H9 (cell line): ENCODE data around the gene TMC4. TPM values are rescaled to one million over a fixed set of nuclear protein-coding genes. Genes with fewer than 3 reads are reported as not detected.

Experiments used
- DNase-seq: peaks from one replicate; pipeline ENCODE4 v3.0.0-alpha.2; 2017
- H2AFZ ChIP-seq: one replicate; pipeline ENCODE4 v1.6.1; 2013; ENCODE audit warnings: mild to moderate bottlenecking, low read length, control low read depth, moderate library complexity
- H2AK5ac ChIP-seq: 2 replicates; pipeline ENCODE4 v1.6.1; 2013; ENCODE audit warnings: low read length, control low read depth, mixed read lengths; ENCODE audit not compliant: insufficient read length
- H2BK120ac ChIP-seq: one replicate; pipeline ENCODE4 v1.6.1; 2013; ENCODE audit warnings: low read depth, mild to moderate bottlenecking, low read length, control low read depth, inconsistent platforms; ENCODE audit not compliant: poor library complexity, severe bottlenecking
- H2BK12ac ChIP-seq: 2 replicates; pipeline ENCODE4 v1.6.1; 2013; ENCODE audit warnings: low read length, control low read depth, mixed read lengths, low read depth; ENCODE audit not compliant: insufficient read length
- H2BK15ac ChIP-seq: 2 replicates; pipeline ENCODE4 v1.6.1; 2013; ENCODE audit warnings: low read depth, low read length, control low read depth
- H2BK20ac ChIP-seq: one replicate; pipeline ENCODE4 v1.6.1; 2013; ENCODE audit warnings: low read depth, mild to moderate bottlenecking, low read length, control low read depth, inconsistent platforms; ENCODE audit not compliant: poor library complexity, severe bottlenecking
- H2BK5ac ChIP-seq: 2 replicates; pipeline ENCODE4 v1.6.1; 2013; ENCODE audit warnings: low read length, control low read depth, mixed read lengths; ENCODE audit not compliant: insufficient read length
- H3K14ac ChIP-seq: 2 replicates; pipeline ENCODE4 v1.6.1; 2013; ENCODE audit warnings: low read length, control low read depth; ENCODE audit not compliant: insufficient read depth
- H3K18ac ChIP-seq: 2 replicates; pipeline ENCODE4 v1.6.1; 2013; ENCODE audit warnings: low read depth, mild to moderate bottlenecking, mixed read lengths, low read length, control low read depth; ENCODE audit not compliant: insufficient read length
- H3K23ac ChIP-seq: 2 replicates; pipeline ENCODE4 v1.6.1; 2013; ENCODE audit warnings: low read length, control low read depth, mixed read lengths, low read depth; ENCODE audit not compliant: insufficient read length
- H3K23me2 ChIP-seq: 2 replicates; pipeline ENCODE4 v1.6.1; 2013; ENCODE audit warnings: low read depth, mild to moderate bottlenecking, mixed read lengths, low read length, control low read depth; ENCODE audit not compliant: insufficient read length, poor library complexity, severe bottlenecking
- H3K27ac ChIP-seq: 2 replicates; pipeline ENCODE4 v1.5.1; 2013; ENCODE audit warnings: low read length, control low read depth, mixed read lengths, low read depth; ENCODE audit not compliant: insufficient read length
- H3K27me3 ChIP-seq: 2 replicates; pipeline ENCODE4 v1.6.1; 2013; ENCODE audit warnings: low read length, control low read depth, inconsistent platforms; ENCODE audit not compliant: insufficient read depth
- H3K4ac ChIP-seq: 2 replicates; pipeline ENCODE4 v1.6.1; 2013; ENCODE audit warnings: low read depth, mild to moderate bottlenecking, control low read depth, inconsistent platforms, low read length, moderate library complexity
- H3K4me1 ChIP-seq: 2 replicates; pipeline ENCODE4 v1.6.1; 2013; ENCODE audit warnings: low read length, control low read depth, inconsistent platforms; ENCODE audit not compliant: insufficient read depth
- H3K4me2 ChIP-seq: 2 replicates; pipeline ENCODE4 v1.6.1; 2013; ENCODE audit warnings: low read length, control low read depth, mixed read lengths; ENCODE audit not compliant: insufficient read length, insufficient read depth
- H3K56ac ChIP-seq: 2 replicates; pipeline ENCODE4 v1.6.1; 2013; ENCODE audit warnings: low read depth, mild to moderate bottlenecking, mixed read lengths, low read length, control low read depth; ENCODE audit not compliant: insufficient read length
- H3K79me1 ChIP-seq: 2 replicates; pipeline ENCODE4 v1.6.1; 2013; ENCODE audit warnings: low read depth, mild to moderate bottlenecking, moderate library complexity, low read length, control low read depth, inconsistent platforms; ENCODE audit not compliant: insufficient read depth, poor library complexity, severe bottlenecking
- H3K79me2 ChIP-seq: 2 replicates; pipeline ENCODE4 v1.6.1; 2013; ENCODE audit warnings: low read length, control low read depth, inconsistent platforms; ENCODE audit not compliant: insufficient read depth
- H3K9ac ChIP-seq: 2 replicates; pipeline ENCODE4 v1.6.1; 2013; ENCODE audit warnings: low read length, control low read depth, mixed read lengths; ENCODE audit not compliant: insufficient read length; ENCODE audit errors: extremely low read depth
- H3K9me3 ChIP-seq: one replicate; pipeline ENCODE4 v1.6.1; 2013; ENCODE audit warnings: low read depth, low read length, inconsistent platforms; ENCODE audit not compliant: control insufficient read depth
- H3T11ph ChIP-seq: one replicate; pipeline ENCODE4 v1.6.1; 2013; ENCODE audit warnings: mild to moderate bottlenecking, low read length, control low read depth, inconsistent platforms
- H4K20me1 ChIP-seq: one replicate; pipeline ENCODE4 v1.6.1; 2013; ENCODE audit not compliant: control insufficient read depth, insufficient read length, insufficient read depth
- H4K5ac ChIP-seq: 2 replicates; pipeline ENCODE4 v1.6.1; 2013; ENCODE audit warnings: low read depth, mild to moderate bottlenecking, mixed read lengths, low read length, control low read depth; ENCODE audit not compliant: insufficient read length
- H4K8ac ChIP-seq: replicated peaks from 2 replicates; pipeline ENCODE4 v1.6.1; 2013; ENCODE audit warnings: low read length, control low read depth, mixed read lengths, low read depth; ENCODE audit not compliant: insufficient read length
- H4K91ac ChIP-seq: 2 replicates; pipeline ENCODE4 v1.6.1; 2013; ENCODE audit warnings: low read depth, mild to moderate bottlenecking, moderate library complexity, mixed read lengths, low read length, control low read depth; ENCODE audit not compliant: insufficient read length
- H3K27ac Mint-ChIP-seq, 3 experiments: 2 replicates in 2 of 3; 3 replicates in 1 of 3; pipeline ENCODE4 v1.8.0; 2020 to 2021; ENCODE audit warnings: mixed read lengths in 3 of 3, mild to moderate bottlenecking in 1 of 3, moderate library complexity in 1 of 3
- H3K27me3 Mint-ChIP-seq: 2 replicates; pipeline ENCODE4 v1.8.0; 2021; ENCODE audit warnings: low read depth, mild to moderate bottlenecking, moderate library complexity, mixed read lengths
- H3K36me3 Mint-ChIP-seq, 3 experiments: 2 replicates in 2 of 3; 3 replicates in 1 of 3; pipeline ENCODE4 v1.8.0; 2020 to 2021; ENCODE audit warnings: low read depth in 3 of 3, mixed read lengths in 3 of 3; ENCODE audit not compliant: insufficient read depth in 1 of 3
- H3K4me1 Mint-ChIP-seq, 2 experiments: 2 replicates each; pipeline ENCODE4 v1.8.0; 2020; ENCODE audit warnings: mixed read lengths in 2 of 2
- H3K4me3 Mint-ChIP-seq, 2 experiments: 2 replicates in 1 of 2; 3 replicates in 1 of 2; pipeline ENCODE4 v1.8.0; 2020 to 2021; ENCODE audit warnings: mild to moderate bottlenecking in 2 of 2, mixed read lengths in 2 of 2, moderate library complexity in 1 of 2
- H3K9me3 Mint-ChIP-seq, 2 experiments: 2 replicates in 1 of 2; 3 replicates in 1 of 2; pipeline ENCODE4 v1.8.0; 2020; ENCODE audit warnings: mild to moderate bottlenecking in 2 of 2, mixed read lengths in 2 of 2, moderate library complexity in 1 of 2
- CTCF ChIP-seq: fragments of 200-600 bp; sonication (generic); conservative IDR thresholded peaks from 3 replicates; pipeline ENCODE4 v1.8.0; 2021; ENCODE audit warnings: antibody characterized with exemption, mild to moderate bottlenecking
- WGBS: extraction: QIAGEN DNeasy Blood & Tissue Kit; methylation state at CpG from one replicate; pipeline ENCODE4 v1.1.7; 2013; ENCODE audit warnings: missing lambda C conversion rate, low lambda C conversion rate, mixed read lengths; ENCODE audit not compliant: insufficient read length; ENCODE audit errors: extremely low coverage; 5-methylcytosine and 5-hydroxymethylcytosine counted together
- total RNA-seq: library from RNA; stranded (reverse); gene quantifications from 2 replicates; pipeline ENCODE4 v1.2.1, GENCODE V29; 2021

TMC4 gene
- total RNA-seq, 1 experiment from 2014 or later: 12.2 TPM

GRCh38 chr19:54197121-54197520, 24.2 kb upstream of the TMC4 start:
- Mint-ChIP-seq H3K9me3 (no peaks in the 10 kb centered on the region), H3K4me3 (no peak overlapping the region), H3K27me3 (no peaks in the 10 kb centered on the region; the same call in 1 of the 2 replicates), H3K36me3 (peaks cover 36 to 58% (median 56%) of the 10 kb centered on the region in 3 experiments), H3K4me1 (peaks cover 11 to 23% of the 10 kb centered on the region in 2 experiments), H3K27ac (0 out of 7 replicates have a peak overlapping the region, but pooled peaks of 1 of the 3 experiments have one; percentile 75)
- Histone ChIP-seq H3K79me2 (peaks cover 14% of the 10 kb centered on the region; the same call in 1 of the 2 replicates), H2BK20ac (no peak overlapping the region), H2AFZ (no peak overlapping the region), H2AK5ac (no peak overlapping the region), H2BK12ac (no peak overlapping the region), H3K14ac (no peak overlapping the region), H3K18ac (no peak overlapping the region), H3K79me1 (peaks cover 4% of the 10 kb centered on the region), H3K4me1 (peaks cover 2% of the 10 kb centered on the region; the same call in 1 of the 2 replicates), H3K9me3 (no peaks in the 10 kb centered on the region), H3K27ac (no peak overlapping the region), H3K4me2 (no peak overlapping the region), H3K56ac (no peak overlapping the region), H4K20me1 (no peaks in the 10 kb centered on the region), H3K27me3 (no peaks in the 10 kb centered on the region), H2BK5ac (no peak overlapping the region), H4K8ac (no peak overlapping the region), H2BK15ac (no peak overlapping the region), H4K5ac (no peak overlapping the region), H2BK120ac (no peak overlapping the region), H4K91ac (no peak overlapping the region), H3K9ac (no peak overlapping the region), H3K4ac (no peak overlapping the region), H3K23me2 (peaks cover 7% of the 10 kb centered on the region), H3K23ac (no peak overlapping the region), H3T11ph (no peak overlapping the region)
- DNase-seq: no peak
- no peak for TF ChIP-seq CTCF
- WGBS: no CpG with 5 or more reads among the region's 3 CpGs
